ENCODE data around the gene WDFY4.

- TF ChIP-seq RARB (CRISPR knock-in tag; IDR thresholded peaks at IDR 0.05) (no peak), ARNTL (CRISPR knock-in tag; IDR thresholded peaks at IDR 0.05; ENCODE audit: borderline replicate concordance, low read depth) (no peak), ESRRG (CRISPR knock-in tag; IDR thresholded peaks at IDR 0.05) (no peak), CREB5 (CRISPR knock-in tag; IDR thresholded peaks at IDR 0.05; ENCODE audit: low read depth) (no peak)
These were observed 118.0 kb downstream of the WDFY4 start for GRCh38 chr10:48802611-48803071.
